ENCODE results near the gene THSD4. TPM values are rescaled to one million over a fixed set of nuclear protein-coding genes. Genes with fewer than 3 reads are reported as not detected.

THSD4 gene
- total and polyA plus RNA-seq, 2 of the 4 experiments (the other 2 are of a cell fraction), result 25.5 to 31.1 TPM

- BruUV-seq (replicated peaks), result no TSS peak
These were observed 311.5 kb downstream of the THSD4 start for GRCh38 chr15:71426792-71427191.

More at GRCh38 chr15:71426792-71427191, 311.5 kb downstream of the THSD4 start:
- Histone ChIP-seq H3K56ac (ENCODE audit: extremely low read depth, insufficient read depth, low read length) (no peak overlapping the region), H3K18ac (ENCODE audit: low read depth, low read length) (no peak overlapping the region), H3K27ac (ENCODE audit: insufficient read depth, low read length) (no peak overlapping the region), H3K27me3 (ENCODE audit: control insufficient read depth, insufficient read depth, low read length) (no peaks in the 10 kb centered on the region), H4K5ac (ENCODE audit: low read depth, low read length) (no peak overlapping the region), H2AK5ac (ENCODE audit: low read depth, low read length) (no peak overlapping the region), H3K23ac (ENCODE audit: low read depth, low read length) (no peak overlapping the region), H2BK5ac (ENCODE audit: low read depth, low read length, poor library complexity, severe bottlenecking) (no peak overlapping the region), H4K8ac (ENCODE audit: low read depth in 2 of 2, low read length in 2 of 2) (no peak overlapping the region), H3K9me3 (ENCODE audit: control insufficient read depth, insufficient read depth, low read length) (no peaks in the 10 kb centered on the region), H3K14ac (replicated peaks; ENCODE audit: low read depth, low read length) (no peak overlapping the region), H3K9me1 (ENCODE audit: insufficient read depth, low read length) (peaks cover 4% of the 10 kb centered on the region; the same call in 1 of the 2 replicates), H2AK9ac (replicated peaks; ENCODE audit: low read depth, low read length, poor library complexity) (no peak overlapping the region), H2BK20ac (ENCODE audit: low read depth, low read length) (no peak overlapping the region), H3K9ac (ENCODE audit: low read depth, low read length) (no peak overlapping the region), H3K36me3 (ENCODE audit: control insufficient read depth, insufficient read depth, low read length) (no peaks in the 10 kb centered on the region; the same call in 1 of the 2 replicates), H3K4me1 (ENCODE audit: control insufficient read depth, insufficient read depth, low read length) (peaks cover 1% of the 10 kb centered on the region; the same call in 1 of the 2 replicates), H4K20me1 (ENCODE audit: insufficient read depth, low read length) (no peaks in the 10 kb centered on the region), H2AFZ (replicated peaks; ENCODE audit: low read length, poor library complexity) (no peak overlapping the region), H3K79me1 (ENCODE audit: low read depth in 1 of 2, low read length in 2 of 2) (peaks cover 4 to 14% of the 10 kb centered on the region in 2 experiments; a peak in 1 of 4 replicates), H4K91ac (ENCODE audit: insufficient read depth, low read depth, low read length) (no peak overlapping the region), H2BK15ac (ENCODE audit: low read depth, low read length) (no peak overlapping the region), H3K4me3 (ENCODE audit: insufficient read depth, low read depth, low read length) (no peak overlapping the region), H3K4ac (ENCODE audit: low read depth, low read length) (no peak overlapping the region), H2BK120ac (ENCODE audit: low read depth, low read length) (no peak overlapping the region), H3K4me2 (ENCODE audit: low read depth, low read length) (no peak overlapping the region)
- intact Hi-C loops (cut with micrococcal nuclease), result no loop called here
- DNase-seq, result no peak
- no peak for ATAC-seq (ENCODE audit: low read depth)
- dilution Hi-C loops (cut with HindIII; ENCODE audit: low sequenced_read_pairs, unreplicated experiment), result no loop called here
- TF ChIP-seq BHLHE40 (IDR thresholded peaks at IDR 0.05; ENCODE audit: low read depth, low read length) (no peak), FOS (IDR thresholded peaks at IDR 0.05; ENCODE audit: low read depth, low read length) (no peak), CHD1 (IDR thresholded peaks at IDR 0.05; ENCODE audit: low read depth, low read length) (no peak), SMC3 (IDR thresholded peaks at IDR 0.05; ENCODE audit: low read depth, low read length) (no peak), POLR2A (IDR thresholded peaks at IDR 0.05; ENCODE audit: low read depth, low read length) (no peak), ELK1 (IDR thresholded peaks at IDR 0.05; ENCODE audit: borderline replicate concordance, low read depth, low read length) (no peak), MXI1 (IDR thresholded peaks at IDR 0.05; ENCODE audit: borderline replicate concordance, low read depth, low read length) (no peak), NFE2L2 (IDR thresholded peaks at IDR 0.05; ENCODE audit: low read depth, low read length) (no peak), RFX5 (IDR thresholded peaks at IDR 0.05; ENCODE audit: low read depth, low read length) (no peak), MAFK (IDR thresholded peaks at IDR 0.05; ENCODE audit: low read depth, low read length) (no peak), CTCF (conservative IDR thresholded peaks at IDR 0.05; ENCODE audit: low read depth, low read length) (no peak), RCOR1 (IDR thresholded peaks at IDR 0.05; ENCODE audit: insufficient replicate concordance, low read length) (no peak), MAZ (IDR thresholded peaks at IDR 0.05; ENCODE audit: borderline replicate concordance, low read depth, low read length) (no peak), CEBPB (IDR thresholded peaks at IDR 0.05; ENCODE audit: low read depth, low read length) (no peak), RAD21 (IDR thresholded peaks at IDR 0.05; ENCODE audit: low read length) (no peak)
- TF ChIP-seq, protein P1, sequence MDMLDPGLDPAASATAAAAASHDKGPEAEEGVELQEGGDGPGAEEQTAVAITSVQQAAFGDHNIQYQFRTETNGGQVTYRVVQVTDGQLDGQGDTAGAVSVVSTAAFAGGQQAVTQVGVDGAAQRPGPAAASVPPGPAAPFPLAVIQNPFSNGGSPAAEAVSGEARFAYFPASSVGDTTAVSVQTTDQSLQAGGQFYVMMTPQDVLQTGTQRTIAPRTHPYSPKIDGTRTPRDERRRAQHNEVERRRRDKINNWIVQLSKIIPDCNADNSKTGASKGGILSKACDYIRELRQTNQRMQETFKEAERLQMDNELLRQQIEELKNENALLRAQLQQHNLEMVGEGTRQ (IDR thresholded peaks at IDR 0.05; ENCODE audit: low read depth, low read length), result no peak
- ChIA-PET CTCF (interaction anchor here (2.2 kb wide), 1 partner anchor 9 kb away, joined by 6 read pairs; no protein-coding TSS in a partner anchor), POLR2A (ENCODE audit: unreplicated experiment) (no interaction called here)
- in situ Hi-C loops (cut with MboI; ENCODE audit: low sequenced_read_pairs), result no loop called here
- WGBS, 2 experiments (ENCODE audit: extremely low coverage in 2 of 2, insufficient read length in 1 of 2), result no CpG with 5 or more reads among the region's 2 CpGs

All from IMR-90 (cell line).